NCI-H146 treated with DMSO at 0.1 percent for 48 hours (cell line): ENCODE data around the gene SLC25A24.

Source experiments
- DNase-seq: peaks from one replicate; lab custom pipeline; 2025; ENCODE audit not compliant: unreplicated experiment; lab: John Stamatoyannopoulos, UW

The SLC25A24 gene

DNA sequence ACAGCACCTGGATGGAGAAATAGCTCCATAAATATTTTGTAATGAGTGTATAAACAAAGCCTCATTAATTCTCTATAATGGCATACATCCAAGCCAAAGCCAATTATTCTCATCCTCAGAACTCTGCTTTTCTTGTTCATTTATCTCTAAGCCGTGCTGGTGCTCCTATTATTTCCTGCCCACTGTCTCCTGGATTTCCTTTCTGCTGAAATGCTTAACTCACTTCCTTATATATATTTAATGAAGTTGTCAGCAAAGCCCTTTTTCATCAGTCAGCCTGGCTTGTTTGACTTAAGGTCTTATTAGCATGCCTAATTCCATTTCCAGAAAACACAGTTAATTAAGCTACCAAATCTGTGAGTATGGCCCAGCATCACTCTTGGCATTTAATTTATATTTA is 93.4 kb downstream of the SLC25A24 start:
- no peak for DNase-seq

DNA sequence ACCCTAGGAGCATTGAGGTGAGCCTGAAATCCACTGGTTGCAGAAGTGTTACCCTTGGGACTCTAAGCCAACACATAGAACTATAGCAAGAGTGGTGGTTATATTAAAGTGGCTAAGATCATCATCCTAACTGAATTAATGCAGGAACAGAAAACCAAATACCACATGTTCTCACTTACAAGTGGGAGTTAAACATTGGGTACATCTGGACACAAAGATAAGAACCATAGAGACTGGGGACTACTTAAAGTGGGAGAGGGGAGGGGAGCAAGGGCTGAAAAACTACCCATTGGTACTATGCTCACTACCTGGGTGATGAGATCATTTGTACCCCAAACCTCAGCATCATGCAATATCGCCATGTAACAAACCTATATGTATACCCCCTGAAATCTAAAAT is 100.0 kb downstream of the SLC25A24 start:
- DNase-seq = no peak

DNA sequence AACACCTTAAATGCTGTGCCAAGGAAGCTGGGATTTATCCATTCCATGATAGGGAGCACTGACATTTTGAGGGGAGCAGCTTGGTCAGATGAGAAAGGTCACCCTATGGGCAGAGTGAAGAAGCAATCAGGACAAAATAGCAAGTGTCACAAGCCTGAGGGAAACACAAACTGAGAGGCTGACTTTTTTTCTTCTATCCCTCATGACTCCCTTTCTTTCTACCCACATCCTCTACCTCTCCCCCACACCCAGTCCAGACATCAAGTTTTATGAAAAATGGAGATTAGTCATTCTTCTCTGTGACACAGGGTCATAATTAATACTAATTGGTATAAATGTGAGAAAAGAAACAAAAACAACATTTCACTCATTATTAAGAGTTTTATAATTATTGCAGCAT is 103.1 kb downstream of the SLC25A24 start:
- DNase-seq = no peak

DNA sequence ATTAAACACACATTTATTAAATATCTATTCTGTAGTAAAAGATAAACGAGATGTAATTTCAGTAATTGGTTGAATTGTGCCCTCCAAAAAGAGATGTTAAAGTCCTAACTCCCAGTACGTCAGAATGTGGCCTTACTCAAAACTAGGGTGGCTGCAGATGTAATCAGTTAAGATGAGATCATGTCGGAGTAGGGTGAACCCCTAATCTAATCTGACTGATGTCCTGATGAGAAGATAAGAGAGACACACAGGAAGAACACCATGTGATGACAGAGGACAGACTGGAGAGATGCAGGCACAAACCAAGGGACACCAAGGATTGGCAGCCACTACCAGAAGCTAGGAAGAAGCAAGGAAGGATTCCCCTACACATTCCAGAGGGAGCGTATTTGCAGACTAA is 104.1 kb downstream of the SLC25A24 start:
- no peak for DNase-seq

DNA sequence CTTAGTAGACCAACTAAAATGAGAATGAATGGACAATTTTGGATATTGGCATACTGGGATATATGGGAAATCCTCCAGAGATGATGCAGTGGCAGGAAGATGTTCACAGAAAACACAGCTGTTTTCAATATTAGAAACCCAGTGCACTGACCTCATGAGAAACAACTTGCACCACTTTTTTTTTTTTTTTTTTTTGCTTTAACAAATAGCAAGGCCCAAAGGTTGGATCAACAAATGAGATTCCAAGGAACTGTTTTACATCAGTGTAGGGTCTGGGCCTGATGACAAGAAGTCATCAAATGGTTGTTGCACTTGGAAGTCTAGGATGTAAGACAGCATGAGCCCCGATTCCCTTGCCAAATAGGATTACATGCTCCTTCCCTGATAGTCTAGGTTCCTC is 110.7 kb downstream of the SLC25A24 start:
- no peak for DNase-seq

DNA sequence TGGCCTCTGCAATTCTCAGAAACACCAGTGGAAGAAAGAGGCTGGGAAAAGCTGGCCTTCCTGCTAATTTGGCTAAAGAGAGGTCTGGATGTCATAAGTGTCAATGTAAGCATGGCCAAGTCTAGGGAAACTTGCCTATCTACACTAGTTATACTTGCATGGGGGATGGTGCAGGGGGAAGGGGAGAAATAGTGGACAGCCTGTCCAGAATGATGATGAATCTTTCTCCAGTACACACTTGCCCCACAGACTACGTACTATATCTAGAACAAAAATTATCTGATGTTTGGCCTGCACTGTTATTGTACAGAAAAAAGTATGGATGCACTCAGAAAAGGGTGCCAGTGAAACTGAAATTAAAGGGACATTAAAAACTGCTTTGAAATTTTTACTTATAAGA is 114.5 kb downstream of the SLC25A24 start:
- no peak for DNase-seq

DNA sequence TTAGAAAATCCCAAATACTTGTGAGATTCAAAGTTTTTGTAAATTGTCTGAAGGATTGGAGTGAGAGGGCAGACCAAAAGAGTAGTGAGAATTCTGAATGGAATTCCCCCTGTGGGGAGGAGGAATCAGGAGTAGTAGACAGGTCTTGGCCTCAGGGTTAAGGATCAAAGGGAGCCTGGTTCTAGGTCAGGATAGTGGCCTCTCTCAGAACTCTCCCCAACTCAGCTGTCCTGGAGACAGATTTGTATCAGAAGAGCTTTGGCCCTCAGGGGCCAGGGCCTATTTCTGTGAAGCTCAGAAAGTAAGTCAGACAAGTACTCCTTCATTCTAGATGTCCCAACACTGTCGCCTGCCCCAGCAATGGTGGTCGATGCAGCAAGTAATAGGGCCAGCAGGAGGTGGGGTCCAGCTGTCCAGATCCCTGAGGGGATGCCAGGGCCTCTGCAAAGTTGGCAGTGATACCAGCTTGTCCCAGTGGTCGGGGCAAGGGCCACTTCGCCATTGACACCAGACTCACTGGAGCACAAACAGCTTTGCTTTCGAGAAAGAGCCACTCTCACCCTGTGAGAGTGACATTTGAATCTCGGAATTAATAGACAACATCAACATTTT is 115.2 kb downstream of the SLC25A24 start:
- no peak for DNase-seq
